HG02938 (cell line): ENCODE results near the gene PCSK6.

ENCODE experiments used
- ATAC-seq: cut with Tn5 transposase; IDR thresholded peaks from one replicate; pipeline ENCODE4 v1.9.1; 2021; ENCODE audit warnings: mild to moderate bottlenecking, moderate library complexity; ENCODE audit not compliant: unreplicated experiment

Gene PCSK6

GRCh38 chr15:101486696-101487459, 2.6 kb downstream of the PCSK6 start:
- ATAC-seq = no peak

GRCh38 chr15:101483462-101483861, 6.0 kb downstream of the PCSK6 start:
- no peak for ATAC-seq

GRCh38 chr15:101482526-101483371, 6.8 kb downstream of the PCSK6 start:
- no peak for ATAC-seq

GRCh38 chr15:101481917-101482525, 7.5 kb downstream of the PCSK6 start:
- no peak for ATAC-seq

GRCh38 chr15:101481381-101481705, 8.2 kb downstream of the PCSK6 start:
- no peak for ATAC-seq

- no peak for ATAC-seq
Measured at GRCh38 chr15:101480613-101481380, 8.7 kb downstream of the PCSK6 start.

GRCh38 chr15:101479851-101480612, 9.5 kb downstream of the PCSK6 start:
- no peak for ATAC-seq

- ATAC-seq = no peak
Measured at GRCh38 chr15:101479342-101479845, 10.1 kb downstream of the PCSK6 start.

GRCh38 chr15:101478701-101479341, 10.7 kb downstream of the PCSK6 start:
- ATAC-seq = no peak

GRCh38 chr15:101477851-101478362, 11.6 kb downstream of the PCSK6 start:
- no peak for ATAC-seq

GRCh38 chr15:101476756-101477155, 12.8 kb downstream of the PCSK6 start:
- no peak for ATAC-seq

- no peak for ATAC-seq
Measured at GRCh38 chr15:101474983-101475382, 14.5 kb downstream of the PCSK6 start.

- ATAC-seq = no peak
Measured at GRCh38 chr15:101474233-101474632, 15.3 kb downstream of the PCSK6 start.

- ATAC-seq = no peak
Measured at GRCh38 chr15:101472033-101472432, 17.5 kb downstream of the PCSK6 start.

GRCh38 chr15:101470548-101471239, 18.8 kb downstream of the PCSK6 start:
- no peak for ATAC-seq

GRCh38 chr15:101469520-101470288, 19.8 kb downstream of the PCSK6 start:
- no peak for ATAC-seq

- no peak for ATAC-seq
Measured at GRCh38 chr15:101466188-101466587, 23.3 kb downstream of the PCSK6 start.
